Measurements from ENCODE around the gene SLC9B2. TPM values are rescaled to one million over a fixed set of nuclear protein-coding genes. Genes with fewer than 3 reads are reported as not detected.
"Not testable (repeated sequence)": the region's sequence is repeated elsewhere in the genome, so short reads cannot be mapped to it uniquely, and the experiment has no call there.

SLC9B2 gene
- polyA plus RNA-seq, 2 of the 4 experiments (the other 2 are of a cell fraction), result 7.3 to 9.2 TPM

DNA sequence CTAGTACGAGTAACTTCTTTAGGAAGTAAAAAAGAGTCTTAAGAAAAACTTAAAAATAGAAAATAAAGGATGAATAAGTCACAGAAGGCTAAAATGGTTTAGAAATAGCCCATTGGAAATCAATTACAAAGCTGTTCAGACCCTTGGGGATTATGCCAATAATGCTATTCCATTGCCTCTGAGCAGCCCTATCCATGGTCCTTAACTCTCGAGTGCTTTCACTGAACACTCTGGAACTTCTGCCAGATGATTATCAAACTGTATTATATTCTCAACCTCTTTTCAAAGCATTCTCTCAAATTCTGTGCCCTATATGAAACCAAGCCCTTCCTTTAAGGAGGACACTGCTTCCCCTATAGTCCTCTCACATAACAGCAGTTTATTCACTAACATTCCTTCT, 74.0 kb downstream of the SLC9B2 start:
- WGBS (ENCODE audit: missing lambda C conversion rate), result 27% methylated on average over 2 of the region's 2 CpGs
- Histone ChIP-seq H3K4me1 (no peaks in the 10 kb centered on the region), H3K4me3 (no peak overlapping the region), H3K27ac (no peak overlapping the region), H3K9me3 (no peaks in the 10 kb centered on the region), H3K4me2 (no peak overlapping the region)
- ATAC-seq (no peak), FAIRE-seq (no peak), DNase-seq (ENCODE audit: low read depth in 1 of 2, low spot score in 1 of 2) (no peak)
- POLR2A ChIA-PET, result no interaction called here
- TF ChIP-seq ZSCAN20 (CRISPR knock-in tag; IDR thresholded peaks at IDR 0.05), result no peak
- TF ChIP-seq, protein P1, sequence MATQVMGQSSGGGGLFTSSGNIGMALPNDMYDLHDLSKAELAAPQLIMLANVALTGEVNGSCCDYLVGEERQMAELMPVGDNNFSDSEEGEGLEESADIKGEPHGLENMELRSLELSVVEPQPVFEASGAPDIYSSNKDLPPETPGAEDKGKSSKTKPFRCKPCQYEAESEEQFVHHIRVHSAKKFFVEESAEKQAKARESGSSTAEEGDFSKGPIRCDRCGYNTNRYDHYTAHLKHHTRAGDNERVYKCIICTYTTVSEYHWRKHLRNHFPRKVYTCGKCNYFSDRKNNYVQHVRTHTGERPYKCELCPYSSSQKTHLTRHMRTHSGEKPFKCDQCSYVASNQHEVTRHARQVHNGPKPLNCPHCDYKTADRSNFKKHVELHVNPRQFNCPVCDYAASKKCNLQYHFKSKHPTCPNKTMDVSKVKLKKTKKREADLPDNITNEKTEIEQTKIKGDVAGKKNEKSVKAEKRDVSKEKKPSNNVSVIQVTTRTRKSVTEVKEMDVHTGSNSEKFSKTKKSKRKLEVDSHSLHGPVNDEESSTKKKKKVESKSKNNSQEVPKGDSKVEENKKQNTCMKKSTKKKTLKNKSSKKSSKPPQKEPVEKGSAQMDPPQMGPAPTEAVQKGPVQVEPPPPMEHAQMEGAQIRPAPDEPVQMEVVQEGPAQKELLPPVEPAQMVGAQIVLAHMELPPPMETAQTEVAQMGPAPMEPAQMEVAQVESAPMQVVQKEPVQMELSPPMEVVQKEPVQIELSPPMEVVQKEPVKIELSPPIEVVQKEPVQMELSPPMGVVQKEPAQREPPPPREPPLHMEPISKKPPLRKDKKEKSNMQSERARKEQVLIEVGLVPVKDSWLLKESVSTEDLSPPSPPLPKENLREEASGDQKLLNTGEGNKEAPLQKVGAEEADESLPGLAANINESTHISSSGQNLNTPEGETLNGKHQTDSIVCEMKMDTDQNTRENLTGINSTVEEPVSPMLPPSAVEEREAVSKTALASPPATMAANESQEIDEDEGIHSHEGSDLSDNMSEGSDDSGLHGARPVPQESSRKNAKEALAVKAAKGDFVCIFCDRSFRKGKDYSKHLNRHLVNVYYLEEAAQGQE (IDR thresholded peaks at IDR 0.05), result peak; percentile 68; the same call in 1 of the 2 replicates
- CTCF ChIA-PET, result interaction anchor here (1.0 to 1.7 kb wide), 2 partner anchors 382 to 553 kb away, joined by 3 to 5 read pairs; no protein-coding TSS in a partner anchor

DNA sequence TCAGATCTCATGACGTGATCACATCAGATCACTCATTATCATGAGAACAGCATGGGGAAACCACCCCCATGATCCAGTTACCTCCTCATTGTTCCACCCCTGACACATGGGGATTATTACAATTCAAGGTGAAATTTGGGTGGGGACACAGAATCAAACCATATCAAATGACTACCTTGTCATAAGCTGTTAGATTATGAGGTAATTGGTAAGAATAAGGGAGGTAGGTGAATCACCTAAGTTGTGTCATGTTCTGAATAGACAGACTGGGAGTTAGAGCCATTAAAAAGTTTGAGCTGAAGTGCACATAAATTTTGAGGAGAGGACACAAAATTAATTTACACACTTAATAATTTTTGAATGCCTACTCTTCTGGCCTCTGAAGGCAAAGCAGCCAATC, 81.8 kb downstream of the SLC9B2 start:
- ChIA-PET CTCF (no interaction called here), POLR2A (no interaction called here)
- WGBS (ENCODE audit: missing lambda C conversion rate), result 83% methylated on average over 1 of the region's 1 CpG
- FAIRE-seq (no peak), DNase-seq (ENCODE audit: low read depth in 1 of 2, low spot score in 1 of 2) (no peak), ATAC-seq (no peak)
- H3K4me1 ChIP-seq, result no peaks in the 10 kb centered on the region
- H3K4me3 ChIP-seq, result no peak overlapping the region
- no peak overlapping the region for H3K27ac ChIP-seq
- H3K9me3 ChIP-seq, result no peaks in the 10 kb centered on the region
- TF ChIP-seq CBX8 (IDR thresholded peaks at IDR 0.05) (no peak), EP300 (IDR thresholded peaks at IDR 0.05) (no peak), FOXS1 (CRISPR knock-in tag; IDR thresholded peaks at IDR 0.05) (no peak), GATA3 (IDR thresholded peaks at IDR 0.05; ENCODE audit: borderline replicate concordance) (no peak), ZFP36 (IDR thresholded peaks at IDR 0.05; ENCODE audit: borderline replicate concordance, partially characterized antibody) (no peak), RARB (CRISPR knock-in tag; IDR thresholded peaks at IDR 0.05) (no peak), RFX5 (IDR thresholded peaks at IDR 0.05) (no peak), NFE2L2 (conservative IDR thresholded peaks at IDR 0.05; ENCODE audit: low read length) (no peak), SREBF2 (IDR thresholded peaks at IDR 0.05) (no peak), EHMT2 (IDR thresholded peaks at IDR 0.05; ENCODE audit: low read depth) (no peak), KDM1A (IDR thresholded peaks at IDR 0.05; ENCODE audit: low read depth) (no peak), PHF8 (IDR thresholded peaks at IDR 0.05; ENCODE audit: borderline replicate concordance, low read depth) (no peak), JUNB (IDR thresholded peaks at IDR 0.05) (no peak), SMC3 (IDR thresholded peaks at IDR 0.05) (no peak), CEBPB (IDR thresholded peaks at IDR 0.05) (no peak), POLR2A (IDR thresholded peaks at IDR 0.05; ENCODE audit: low read length) (no peak), RAD21 (conservative IDR thresholded peaks at IDR 0.05 in 1 of 2, IDR thresholded peaks at IDR 0.05 in 1 of 2) (no peak)
- TF ChIP-seq, protein P2, sequence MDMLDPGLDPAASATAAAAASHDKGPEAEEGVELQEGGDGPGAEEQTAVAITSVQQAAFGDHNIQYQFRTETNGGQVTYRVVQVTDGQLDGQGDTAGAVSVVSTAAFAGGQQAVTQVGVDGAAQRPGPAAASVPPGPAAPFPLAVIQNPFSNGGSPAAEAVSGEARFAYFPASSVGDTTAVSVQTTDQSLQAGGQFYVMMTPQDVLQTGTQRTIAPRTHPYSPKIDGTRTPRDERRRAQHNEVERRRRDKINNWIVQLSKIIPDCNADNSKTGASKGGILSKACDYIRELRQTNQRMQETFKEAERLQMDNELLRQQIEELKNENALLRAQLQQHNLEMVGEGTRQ (IDR thresholded peaks at IDR 0.05), result no peak
- no peak overlapping the region for H3K4me2 ChIP-seq

DNA sequence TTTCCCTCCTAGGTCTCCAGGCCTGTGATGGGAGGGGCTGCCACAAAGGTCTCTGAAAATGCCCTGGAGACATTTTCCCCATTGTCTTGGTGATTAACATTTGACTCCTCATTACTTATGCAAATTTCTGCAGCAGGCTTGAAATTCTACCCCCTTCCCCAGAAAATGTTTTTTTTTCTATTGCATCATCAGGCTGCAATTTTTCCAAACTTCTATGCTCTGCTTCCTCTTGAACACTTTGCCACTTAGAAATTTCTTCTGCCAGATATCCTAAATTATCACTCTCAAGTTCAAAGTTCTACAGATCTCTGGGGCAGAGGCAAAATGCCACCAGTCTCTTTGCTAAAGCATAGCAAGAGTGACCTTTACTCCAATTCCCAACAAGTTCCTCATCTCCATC, 82.6 kb downstream of the SLC9B2 start:
- H3K9me3 ChIP-seq; H3K4me2 ChIP-seq; DNase-seq (ENCODE audit: low read depth in 1 of 2, low spot score in 1 of 2); ATAC-seq; FAIRE-seq; H3K4me3 ChIP-seq; H3K27ac ChIP-seq; POLR2A ChIA-PET; H3K4me1 ChIP-seq: not testable (repeated sequence)
- CTCF ChIA-PET, result interaction anchor here (2.3 kb wide), 1 partner anchor 373 kb away, joined by 5 read pairs; no protein-coding TSS in a partner anchor
